K562 (cell line): ENCODE measurements around the gene ZC3H7B. TPM values are rescaled to one million over a fixed set of nuclear protein-coding genes. Genes with fewer than 3 reads are reported as not detected.

ENCODE experiments used
- HDAC1 ChIP-seq, 2 experiments: fragments of 450-650 bp; IDR thresholded peaks; 2 replicates each; pipeline ENCODE4 v1.6.1; 2016 to 2017; ENCODE audit warnings: inconsistent platforms in 1 of 2, mild to moderate bottlenecking in 1 of 2, moderate library complexity in 1 of 2
- PHF21A ChIP-seq: fragments of 450-650 bp; IDR thresholded peaks from 2 replicates; pipeline ENCODE4 v1.6.1; 2017; ENCODE audit warnings: low read depth, borderline replicate concordance
- POLR2B ChIP-seq: fragments of 450-650 bp; IDR thresholded peaks from 2 replicates; pipeline ENCODE4 v1.6.1; 2018; ENCODE audit warnings: low read depth; ENCODE audit not compliant: partially characterized antibody
- TBP ChIP-seq: optimal IDR thresholded peaks from 2 replicates; pipeline ENCODE3; 2011; ENCODE audit warnings: low read depth, low read length, improper control_type of control experiment
- ZNF143 ChIP-seq: sonication (generic); formaldehyde crosslinking; IDR thresholded peaks from 2 replicates; pipeline ENCODE4 v1.9.0; 2022; ENCODE audit warnings: mild to moderate bottlenecking, missing genetic modification reagents
- polyA plus RNA-seq, 8 experiments: library from polyadenylated mRNA; depleted of rRNA in 4 of 8; stranded (reverse) in 5 of 8; unstranded in 3 of 8; fragments of >200 nt; fragmentation: Nextera tagmentation in 2 of 8; fragmentation: Illumina TruSeq in 1 of 8; extraction: Ambion mirVana in 2 of 8; extraction: Trizol in 1 of 8; gene quantifications; 2 replicates each; pipeline versions ENCODE4 v1.2.1 to v1.2.3, GENCODE V29; 2011 to 2014; ENCODE audit warnings: inconsistent platforms in 1 of 8, missing spikeins in 1 of 8
- total RNA-seq, 7 experiments: library from RNA; depleted of rRNA in 6 of 7; stranded (reverse); fragments of >200 nt in 6 of 7; fragmentation: Illumina TruSeq in 2 of 7; extraction: Trizol in 2 of 7; gene quantifications; 2 replicates each; pipeline versions ENCODE4 v1.2.1 to v1.2.3, GENCODE V29; 2011 to 2021; ENCODE audit warnings: low replicate concordance in 1 of 7
- TF ChIP-seq, protein P1 (sequence below): fragments of 450-650 bp; IDR thresholded peaks from 2 replicates; pipeline ENCODE4 v1.6.1; 2016; ENCODE audit warnings: mild to moderate bottlenecking, moderate library complexity
- TF ChIP-seq, protein P2 (sequence below): IDR thresholded peaks from 2 replicates; pipeline ENCODE4 v1.6.1; 2014; ENCODE audit warnings: antibody characterized with exemption
- TF ChIP-seq, protein P3 (sequence below): sonication (generic); formaldehyde crosslinking; IDR thresholded peaks from 2 replicates; pipeline ENCODE4 v1.8.1; 2023; ENCODE audit warnings: missing genetic modification reagents, mild to moderate bottlenecking, borderline replicate concordance

The ZC3H7B gene
- total and polyA plus RNA-seq, 9 of the 15 experiments (the other 6 are each of a cell fraction or from before 2014, with no cell fraction given): 0.07 to 49.8 (median 26.8) TPM

DNA sequence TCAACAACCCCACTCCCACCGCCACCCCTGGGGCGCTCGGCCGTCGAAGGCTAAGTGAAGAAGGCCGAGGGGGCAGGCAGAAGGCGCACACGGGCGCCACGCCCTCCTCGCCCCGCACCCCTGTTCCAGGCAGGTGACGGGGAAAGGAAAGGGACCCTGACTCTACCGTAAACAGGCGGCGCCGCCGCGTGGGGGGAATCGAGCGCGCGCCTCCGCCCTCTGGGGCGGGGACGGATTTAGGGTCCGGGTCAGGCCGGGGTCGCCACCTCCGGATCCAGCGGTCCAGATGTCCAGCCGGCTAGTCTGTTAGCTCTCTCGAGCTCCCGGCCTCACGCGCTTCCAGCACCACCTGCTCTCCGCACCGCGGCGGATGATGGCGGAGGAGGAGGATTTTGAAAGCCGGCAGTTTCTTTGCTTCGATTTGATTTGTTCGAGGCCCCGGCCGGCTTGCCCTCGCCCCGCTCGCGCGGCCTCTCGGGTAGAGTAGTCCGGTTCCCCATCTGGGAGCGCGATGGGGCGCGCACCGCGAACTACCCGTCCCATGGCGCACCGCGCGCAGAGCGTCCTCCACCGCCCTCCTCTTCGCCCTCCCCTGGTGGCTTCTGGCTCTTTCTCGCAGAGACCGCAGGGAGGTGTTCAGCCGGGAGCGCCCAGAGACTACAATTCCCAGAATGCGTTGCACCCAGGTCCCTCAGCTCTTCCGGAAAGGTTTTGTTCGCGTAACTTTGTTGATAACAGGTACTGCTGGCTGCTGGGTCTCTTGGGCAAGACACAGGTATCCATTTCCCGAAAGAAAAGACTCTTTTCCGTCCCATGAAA, 15.3 kb upstream of the ZC3H7B start, which contains the start of gene RANGAP1 (continued):
- TF ChIP-seq, protein P1, sequence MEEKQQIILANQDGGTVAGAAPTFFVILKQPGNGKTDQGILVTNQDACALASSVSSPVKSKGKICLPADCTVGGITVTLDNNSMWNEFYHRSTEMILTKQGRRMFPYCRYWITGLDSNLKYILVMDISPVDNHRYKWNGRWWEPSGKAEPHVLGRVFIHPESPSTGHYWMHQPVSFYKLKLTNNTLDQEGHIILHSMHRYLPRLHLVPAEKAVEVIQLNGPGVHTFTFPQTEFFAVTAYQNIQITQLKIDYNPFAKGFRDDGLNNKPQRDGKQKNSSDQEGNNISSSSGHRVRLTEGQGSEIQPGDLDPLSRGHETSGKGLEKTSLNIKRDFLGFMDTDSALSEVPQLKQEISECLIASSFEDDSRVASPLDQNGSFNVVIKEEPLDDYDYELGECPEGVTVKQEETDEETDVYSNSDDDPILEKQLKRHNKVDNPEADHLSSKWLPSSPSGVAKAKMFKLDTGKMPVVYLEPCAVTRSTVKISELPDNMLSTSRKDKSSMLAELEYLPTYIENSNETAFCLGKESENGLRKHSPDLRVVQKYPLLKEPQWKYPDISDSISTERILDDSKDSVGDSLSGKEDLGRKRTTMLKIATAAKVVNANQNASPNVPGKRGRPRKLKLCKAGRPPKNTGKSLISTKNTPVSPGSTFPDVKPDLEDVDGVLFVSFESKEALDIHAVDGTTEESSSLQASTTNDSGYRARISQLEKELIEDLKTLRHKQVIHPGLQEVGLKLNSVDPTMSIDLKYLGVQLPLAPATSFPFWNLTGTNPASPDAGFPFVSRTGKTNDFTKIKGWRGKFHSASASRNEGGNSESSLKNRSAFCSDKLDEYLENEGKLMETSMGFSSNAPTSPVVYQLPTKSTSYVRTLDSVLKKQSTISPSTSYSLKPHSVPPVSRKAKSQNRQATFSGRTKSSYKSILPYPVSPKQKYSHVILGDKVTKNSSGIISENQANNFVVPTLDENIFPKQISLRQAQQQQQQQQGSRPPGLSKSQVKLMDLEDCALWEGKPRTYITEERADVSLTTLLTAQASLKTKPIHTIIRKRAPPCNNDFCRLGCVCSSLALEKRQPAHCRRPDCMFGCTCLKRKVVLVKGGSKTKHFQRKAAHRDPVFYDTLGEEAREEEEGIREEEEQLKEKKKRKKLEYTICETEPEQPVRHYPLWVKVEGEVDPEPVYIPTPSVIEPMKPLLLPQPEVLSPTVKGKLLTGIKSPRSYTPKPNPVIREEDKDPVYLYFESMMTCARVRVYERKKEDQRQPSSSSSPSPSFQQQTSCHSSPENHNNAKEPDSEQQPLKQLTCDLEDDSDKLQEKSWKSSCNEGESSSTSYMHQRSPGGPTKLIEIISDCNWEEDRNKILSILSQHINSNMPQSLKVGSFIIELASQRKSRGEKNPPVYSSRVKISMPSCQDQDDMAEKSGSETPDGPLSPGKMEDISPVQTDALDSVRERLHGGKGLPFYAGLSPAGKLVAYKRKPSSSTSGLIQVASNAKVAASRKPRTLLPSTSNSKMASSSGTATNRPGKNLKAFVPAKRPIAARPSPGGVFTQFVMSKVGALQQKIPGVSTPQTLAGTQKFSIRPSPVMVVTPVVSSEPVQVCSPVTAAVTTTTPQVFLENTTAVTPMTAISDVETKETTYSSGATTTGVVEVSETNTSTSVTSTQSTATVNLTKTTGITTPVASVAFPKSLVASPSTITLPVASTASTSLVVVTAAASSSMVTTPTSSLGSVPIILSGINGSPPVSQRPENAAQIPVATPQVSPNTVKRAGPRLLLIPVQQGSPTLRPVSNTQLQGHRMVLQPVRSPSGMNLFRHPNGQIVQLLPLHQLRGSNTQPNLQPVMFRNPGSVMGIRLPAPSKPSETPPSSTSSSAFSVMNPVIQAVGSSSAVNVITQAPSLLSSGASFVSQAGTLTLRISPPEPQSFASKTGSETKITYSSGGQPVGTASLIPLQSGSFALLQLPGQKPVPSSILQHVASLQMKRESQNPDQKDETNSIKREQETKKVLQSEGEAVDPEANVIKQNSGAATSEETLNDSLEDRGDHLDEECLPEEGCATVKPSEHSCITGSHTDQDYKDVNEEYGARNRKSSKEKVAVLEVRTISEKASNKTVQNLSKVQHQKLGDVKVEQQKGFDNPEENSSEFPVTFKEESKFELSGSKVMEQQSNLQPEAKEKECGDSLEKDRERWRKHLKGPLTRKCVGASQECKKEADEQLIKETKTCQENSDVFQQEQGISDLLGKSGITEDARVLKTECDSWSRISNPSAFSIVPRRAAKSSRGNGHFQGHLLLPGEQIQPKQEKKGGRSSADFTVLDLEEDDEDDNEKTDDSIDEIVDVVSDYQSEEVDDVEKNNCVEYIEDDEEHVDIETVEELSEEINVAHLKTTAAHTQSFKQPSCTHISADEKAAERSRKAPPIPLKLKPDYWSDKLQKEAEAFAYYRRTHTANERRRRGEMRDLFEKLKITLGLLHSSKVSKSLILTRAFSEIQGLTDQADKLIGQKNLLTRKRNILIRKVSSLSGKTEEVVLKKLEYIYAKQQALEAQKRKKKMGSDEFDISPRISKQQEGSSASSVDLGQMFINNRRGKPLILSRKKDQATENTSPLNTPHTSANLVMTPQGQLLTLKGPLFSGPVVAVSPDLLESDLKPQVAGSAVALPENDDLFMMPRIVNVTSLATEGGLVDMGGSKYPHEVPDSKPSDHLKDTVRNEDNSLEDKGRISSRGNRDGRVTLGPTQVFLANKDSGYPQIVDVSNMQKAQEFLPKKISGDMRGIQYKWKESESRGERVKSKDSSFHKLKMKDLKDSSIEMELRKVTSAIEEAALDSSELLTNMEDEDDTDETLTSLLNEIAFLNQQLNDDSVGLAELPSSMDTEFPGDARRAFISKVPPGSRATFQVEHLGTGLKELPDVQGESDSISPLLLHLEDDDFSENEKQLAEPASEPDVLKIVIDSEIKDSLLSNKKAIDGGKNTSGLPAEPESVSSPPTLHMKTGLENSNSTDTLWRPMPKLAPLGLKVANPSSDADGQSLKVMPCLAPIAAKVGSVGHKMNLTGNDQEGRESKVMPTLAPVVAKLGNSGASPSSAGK: peak; percentile 77
- TF ChIP-seq POLR2B (peak; percentile 59), PHF21A (0 out of 2 replicates have a peak, but pooled peaks have one; percentile 40), ZNF143 (peak; percentile 97), HDAC1 (IDR thresholded peaks at IDR 0.05) (peak in 1 of 2 experiments; percentile 81; a peak in 2 of 4 replicates), TBP (peak; percentile 64)
- TF ChIP-seq, protein P2, sequence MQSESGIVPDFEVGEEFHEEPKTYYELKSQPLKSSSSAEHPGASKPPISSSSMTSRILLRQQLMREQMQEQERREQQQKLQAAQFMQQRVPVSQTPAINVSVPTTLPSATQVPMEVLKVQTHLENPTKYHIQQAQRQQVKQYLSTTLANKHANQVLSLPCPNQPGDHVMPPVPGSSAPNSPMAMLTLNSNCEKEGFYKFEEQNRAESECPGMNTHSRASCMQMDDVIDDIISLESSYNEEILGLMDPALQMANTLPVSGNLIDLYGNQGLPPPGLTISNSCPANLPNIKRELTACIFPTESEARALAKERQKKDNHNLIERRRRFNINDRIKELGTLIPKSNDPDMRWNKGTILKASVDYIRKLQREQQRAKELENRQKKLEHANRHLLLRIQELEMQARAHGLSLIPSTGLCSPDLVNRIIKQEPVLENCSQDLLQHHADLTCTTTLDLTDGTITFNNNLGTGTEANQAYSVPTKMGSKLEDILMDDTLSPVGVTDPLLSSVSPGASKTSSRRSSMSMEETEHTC: no peak
- TF ChIP-seq, protein P3, sequence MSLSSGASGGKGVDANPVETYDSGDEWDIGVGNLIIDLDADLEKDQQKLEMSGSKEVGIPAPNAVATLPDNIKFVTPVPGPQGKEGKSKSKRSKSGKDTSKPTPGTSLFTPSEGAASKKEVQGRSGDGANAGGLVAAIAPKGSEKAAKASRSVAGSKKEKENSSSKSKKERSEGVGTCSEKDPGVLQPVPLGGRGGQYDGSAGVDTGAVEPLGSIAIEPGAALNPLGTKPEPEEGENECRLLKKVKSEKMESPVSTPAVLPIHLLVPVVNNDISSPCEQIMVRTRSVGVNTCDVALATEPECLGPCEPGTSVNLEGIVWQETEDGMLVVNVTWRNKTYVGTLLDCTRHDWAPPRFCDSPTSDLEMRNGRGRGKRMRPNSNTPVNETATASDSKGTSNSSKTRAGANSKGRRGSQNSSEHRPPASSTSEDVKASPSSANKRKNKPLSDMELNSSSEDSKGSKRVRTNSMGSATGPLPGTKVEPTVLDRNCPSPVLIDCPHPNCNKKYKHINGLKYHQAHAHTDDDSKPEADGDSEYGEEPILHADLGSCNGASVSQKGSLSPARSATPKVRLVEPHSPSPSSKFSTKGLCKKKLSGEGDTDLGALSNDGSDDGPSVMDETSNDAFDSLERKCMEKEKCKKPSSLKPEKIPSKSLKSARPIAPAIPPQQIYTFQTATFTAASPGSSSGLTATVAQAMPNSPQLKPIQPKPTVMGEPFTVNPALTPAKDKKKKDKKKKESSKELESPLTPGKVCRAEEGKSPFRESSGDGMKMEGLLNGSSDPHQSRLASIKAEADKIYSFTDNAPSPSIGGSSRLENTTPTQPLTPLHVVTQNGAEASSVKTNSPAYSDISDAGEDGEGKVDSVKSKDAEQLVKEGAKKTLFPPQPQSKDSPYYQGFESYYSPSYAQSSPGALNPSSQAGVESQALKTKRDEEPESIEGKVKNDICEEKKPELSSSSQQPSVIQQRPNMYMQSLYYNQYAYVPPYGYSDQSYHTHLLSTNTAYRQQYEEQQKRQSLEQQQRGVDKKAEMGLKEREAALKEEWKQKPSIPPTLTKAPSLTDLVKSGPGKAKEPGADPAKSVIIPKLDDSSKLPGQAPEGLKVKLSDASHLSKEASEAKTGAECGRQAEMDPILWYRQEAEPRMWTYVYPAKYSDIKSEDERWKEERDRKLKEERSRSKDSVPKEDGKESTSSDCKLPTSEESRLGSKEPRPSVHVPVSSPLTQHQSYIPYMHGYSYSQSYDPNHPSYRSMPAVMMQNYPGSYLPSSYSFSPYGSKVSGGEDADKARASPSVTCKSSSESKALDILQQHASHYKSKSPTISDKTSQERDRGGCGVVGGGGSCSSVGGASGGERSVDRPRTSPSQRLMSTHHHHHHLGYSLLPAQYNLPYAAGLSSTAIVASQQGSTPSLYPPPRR (CRISPR knock-in tag): peak; percentile 36; the same call in 1 of the 2 replicates
